ENCODE results near the gene ACTR6.
"Not testable (repeated sequence)": the region's sequence is repeated elsewhere in the genome, so short reads cannot be mapped to it uniquely, and the experiment has no call there.

Gene ACTR6

GRCh38 chr12:100184549-100185145, 16.0 kb upstream of the ACTR6 start:
- DNase-seq (ENCODE audit: low read depth in 2 of 2), result no peak

GRCh38 chr12:100185361-100185894, 15.2 kb upstream of the ACTR6 start:
- DNase-seq (ENCODE audit: low read depth in 2 of 2), result no peak

GRCh38 chr12:100186071-100186470, 14.5 kb upstream of the ACTR6 start:
- DNase-seq (ENCODE audit: low read depth in 2 of 2), result no peak

- no peak for DNase-seq (ENCODE audit: low read depth in 2 of 2)
Observed at GRCh38 chr12:100187068-100187467, 13.5 kb upstream of the ACTR6 start.

GRCh38 chr12:100187857-100188519, 12.6 kb upstream of the ACTR6 start:
- no peak for DNase-seq (ENCODE audit: low read depth in 2 of 2)

GRCh38 chr12:100188888-100189635, 11.6 kb upstream of the ACTR6 start:
- DNase-seq (ENCODE audit: low read depth in 2 of 2), result not testable (repeated sequence)

GRCh38 chr12:100189636-100190394, 10.8 kb upstream of the ACTR6 start:
- no peak for DNase-seq (ENCODE audit: low read depth in 2 of 2)

- no peak for DNase-seq (ENCODE audit: low read depth in 2 of 2)
Observed at GRCh38 chr12:100193085-100193484, 7.5 kb upstream of the ACTR6 start.

- DNase-seq (ENCODE audit: low read depth in 2 of 2), result no peak
Observed at GRCh38 chr12:100197486-100197885, 3.1 kb upstream of the ACTR6 start.

- DNase-seq (ENCODE audit: low read depth in 2 of 2), result no peak
Observed at GRCh38 chr12:100199023-100199346, 1.6 kb upstream of the ACTR6 start.

GRCh38 chr12:100199347-100200149, 1.1 kb upstream of the ACTR6 start:
- DNase-seq (ENCODE audit: low read depth in 2 of 2), result no peak

- no peak for DNase-seq (ENCODE audit: low read depth in 2 of 2)
Observed at GRCh38 chr12:100201604-100202423, 1.2 kb downstream of the ACTR6 start.

- DNase-seq (ENCODE audit: low read depth in 2 of 2), result no peak
Observed at GRCh38 chr12:100207311-100207710, 6.7 kb downstream of the ACTR6 start.

GRCh38 chr12:100208834-100209233, 8.2 kb downstream of the ACTR6 start:
- DNase-seq (ENCODE audit: low read depth in 2 of 2), result no peak

- DNase-seq (ENCODE audit: low read depth in 2 of 2), result no peak
Observed at GRCh38 chr12:100211698-100212097, 11.1 kb downstream of the ACTR6 start.

GRCh38 chr12:100213016-100213891, 12.6 kb downstream of the ACTR6 start:
- DNase-seq (ENCODE audit: low read depth in 2 of 2), result no peak

- DNase-seq (ENCODE audit: low read depth in 2 of 2), result no peak
Observed at GRCh38 chr12:100214518-100214917, 13.9 kb downstream of the ACTR6 start.

- DNase-seq (ENCODE audit: low read depth in 2 of 2), result no peak
Observed at GRCh38 chr12:100215209-100215608, 14.6 kb downstream of the ACTR6 start.

GRCh38 chr12:100216337-100216736, 15.7 kb downstream of the ACTR6 start:
- no peak for DNase-seq (ENCODE audit: low read depth in 2 of 2)

All from fibroblast of skin of left biceps (primary cell).